ENCODE measurements around the gene GGCX. TPM values are rescaled to one million over a fixed set of nuclear protein-coding genes. Genes with fewer than 3 reads are reported as not detected.

GGCX gene
- total RNA-seq, 4 donors from 2014 or later: 18.3 to 33.1 (median 28.2) TPM

- in situ Hi-C loops (cut with MboI; ENCODE audit: low sequenced_read_pairs in 4 of 4) (loop anchor here in 3 of 4 donors (5.0 kb wide), 1 partner anchor 128 kb away; no protein-coding TSS in a partner anchor), intact Hi-C loops (cut with DNase I; ENCODE audit: low total_unique reads) (loop anchor here (2.0 kb wide), 1 partner anchor 53 kb away; the partner anchor contains the start of gene TMEM150A)
- H3K36me3 ChIP-seq: peaks cover 0 to 31% of the 10 kb centered on the region in 2 donors
- TF ChIP-seq POLR2A (IDR thresholded peaks at IDR 0.05): no peak
- H3K4me1 ChIP-seq: peaks cover 14 to 27% of the 10 kb centered on the region in 2 donors
- no peak overlapping the region for H3K4me3 ChIP-seq
- H3K27ac ChIP-seq: peak overlapping the region; percentile 53 to 99 (median 56)
- H3K27me3 ChIP-seq: no peaks in the 10 kb centered on the region
- DNase-seq (no peak), ATAC-seq (no peak)
- H3K9me3 ChIP-seq: no peaks in the 10 kb centered on the region
These were observed 11.5 kb downstream of the GGCX start for GRCh38 chr2:85549826-85550225.

DNA sequence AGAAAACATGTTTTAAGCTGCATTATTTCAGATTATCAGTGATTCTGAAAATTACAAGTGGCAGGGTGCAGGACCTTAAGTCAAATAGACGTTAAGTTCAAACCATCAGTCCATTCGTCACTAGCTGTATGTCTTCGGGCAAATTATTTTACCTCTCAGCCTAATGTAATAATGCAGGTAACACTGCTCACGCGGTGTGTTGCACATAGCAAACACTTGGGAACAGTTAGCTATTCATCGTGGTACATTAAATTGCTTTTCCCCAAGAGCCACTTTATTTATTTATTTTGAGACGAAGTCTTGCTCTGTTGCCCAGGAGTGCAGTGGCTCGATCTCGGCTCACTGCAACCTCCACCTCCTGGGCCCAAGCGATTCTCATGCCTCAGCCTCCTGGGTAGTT, 12.2 kb downstream of the GGCX start:
- intact Hi-C loops (cut with DNase I; ENCODE audit: low total_unique reads) (no loop called here), in situ Hi-C loops (cut with MboI; ENCODE audit: low sequenced_read_pairs in 4 of 4) (loop anchor here in 1 of 4 donors (5.0 kb wide), 1 partner anchor 127 kb away; no protein-coding TSS in a partner anchor)
- peak overlapping the region in 3 of 4 donors; percentile 53 to 99 (median 60) for H3K27ac ChIP-seq
- no peak for DNase-seq
- no peaks in the 10 kb centered on the region for H3K9me3 ChIP-seq
- no peak overlapping the region for H3K4me3 ChIP-seq
- H3K36me3 ChIP-seq: peaks cover 0 to 31% of the 10 kb centered on the region in 2 donors
- no peak for ATAC-seq
- peaks cover 20 to 34% of the 10 kb centered on the region in 2 donors for H3K4me1 ChIP-seq
- TF ChIP-seq CTCF (IDR thresholded peaks at IDR 0.05 in 4 of 5, conservative IDR thresholded peaks at IDR 0.05 in 1 of 5) (no peak), POLR2A (IDR thresholded peaks at IDR 0.05) (no peak)
- H3K27me3 ChIP-seq: no peaks in the 10 kb centered on the region

GRCh38 chr2:85548608-85548900, 12.7 kb downstream of the GGCX start:
- ATAC-seq: no peak
- H3K36me3 ChIP-seq: peaks cover 0 to 33% of the 10 kb centered on the region in 2 donors
- TF ChIP-seq POLR2A (IDR thresholded peaks at IDR 0.05) (no peak), CTCF (IDR thresholded peaks at IDR 0.05 in 4 of 5, conservative IDR thresholded peaks at IDR 0.05 in 1 of 5) (no peak)
- in situ Hi-C loops (cut with MboI; ENCODE audit: low sequenced_read_pairs in 4 of 4) (loop anchor here in 1 of 4 donors (5.0 kb wide), 1 partner anchor 126 kb away; no protein-coding TSS in a partner anchor), intact Hi-C loops (cut with DNase I; ENCODE audit: low total_unique reads) (no loop called here)
- H3K4me1 ChIP-seq: peaks cover 25 to 37% of the 10 kb centered on the region in 2 donors
- H3K27ac ChIP-seq: peak overlapping the region in 3 of 4 donors; percentile 1 to 99 (median 53)
- no peak for DNase-seq
- H3K4me3 ChIP-seq: no peak overlapping the region
- H3K9me3 ChIP-seq: no peaks in the 10 kb centered on the region
- H3K27me3 ChIP-seq: no peaks in the 10 kb centered on the region

GRCh38 chr2:85547859-85548607, 13.3 kb downstream of the GGCX start:
- Histone ChIP-seq H3K4me1 (peaks cover 30 to 42% of the 10 kb centered on the region in 2 donors), H3K4me3 (no peak overlapping the region), H3K36me3 (peaks cover 0 to 33% of the 10 kb centered on the region in 2 donors), H3K9me3 (no peaks in the 10 kb centered on the region), H3K27me3 (no peaks in the 10 kb centered on the region), H3K27ac (peak overlapping the region; percentile 1 to 99 (median 90))
- TF ChIP-seq CTCF (IDR thresholded peaks at IDR 0.05 in 4 of 5, conservative IDR thresholded peaks at IDR 0.05 in 1 of 5): no peak
- peak in 1 of 2 donors; percentile 5 for TF ChIP-seq POLR2A (IDR thresholded peaks at IDR 0.05)
- intact Hi-C loops (cut with DNase I; ENCODE audit: low total_unique reads) (no loop called here), in situ Hi-C loops (cut with MboI; ENCODE audit: low sequenced_read_pairs in 4 of 4) (loop anchor here in 1 of 4 donors (5.0 kb wide), 1 partner anchor 126 kb away; no protein-coding TSS in a partner anchor)
- DNase-seq: no peak
- ATAC-seq: no peak

GRCh38 chr2:85547089-85547858, 14.0 kb downstream of the GGCX start:
- no peak for ATAC-seq

More at GRCh38 chr2:85547089-85547858, 14.0 kb downstream of the GGCX start:
- intact Hi-C loops (cut with DNase I; ENCODE audit: low total_unique reads) (no loop called here), in situ Hi-C loops (cut with MboI; ENCODE audit: low sequenced_read_pairs in 4 of 4) (loop anchor here in 1 of 4 donors (5.0 kb wide), 1 partner anchor 125 kb away; no protein-coding TSS in a partner anchor)
- TF ChIP-seq POLR2A (IDR thresholded peaks at IDR 0.05) (no peak), CTCF (IDR thresholded peaks at IDR 0.05 in 4 of 5, conservative IDR thresholded peaks at IDR 0.05 in 1 of 5) (no peak)
- no peak for DNase-seq
- no peaks in the 10 kb centered on the region for H3K27me3 ChIP-seq
- H3K36me3 ChIP-seq: peaks cover 0 to 33% of the 10 kb centered on the region in 2 donors
- peaks cover 37 to 50% of the 10 kb centered on the region in 2 donors for H3K4me1 ChIP-seq
- H3K9me3 ChIP-seq: no peaks in the 10 kb centered on the region
- no peak overlapping the region for H3K4me3 ChIP-seq
- peak overlapping the region; percentile 81 to 99 (median 98) for H3K27ac ChIP-seq

Measured in gastrocnemius medialis (tissue), 4 donors.